AG04449 (cell line): Measurements from ENCODE around the gene PRPF18.
A peak's percentile ranks its signal among the peaks of the same experiment; 100 is the strongest.

Source experiments
- CTCF ChIA-PET: fragments of 350-600 bp; formaldehyde crosslinking; extraction: SDS; loops from one replicate; lab custom pipeline; 2021; ENCODE audit warnings: antibody characterized with exemption; lab: Yijun Ruan, JAX
- POLR2A ChIA-PET: fragments of 400-600, 350-600 bp; formaldehyde crosslinking; extraction: SDS; loops from one replicate; lab custom pipeline; 2020; ENCODE audit warnings: antibody characterized with exemption, inconsistent platforms; lab: Yijun Ruan, JAX
- DNase-seq: peaks from one replicate; pipeline ENCODE4 v3.0.0-alpha.2; 2010; ENCODE audit warnings: low read depth, low spot score
- H3K4me3 ChIP-seq: 2 replicates; pipeline ENCODE4 v1.5.1; 2011; ENCODE audit warnings: low read depth, mild to moderate bottlenecking, control low read depth, low read length
- TF ChIP-seq, protein P1 (sequence below): IDR thresholded peaks from one replicate; pipeline ENCODE4 v1.5.1; 2011; ENCODE audit warnings: mild to moderate bottlenecking, moderate library complexity, low read length, control low read depth, inconsistent platforms; ENCODE audit not compliant: insufficient read depth; ENCODE audit errors: missing control alignments

Gene PRPF18

DNA sequence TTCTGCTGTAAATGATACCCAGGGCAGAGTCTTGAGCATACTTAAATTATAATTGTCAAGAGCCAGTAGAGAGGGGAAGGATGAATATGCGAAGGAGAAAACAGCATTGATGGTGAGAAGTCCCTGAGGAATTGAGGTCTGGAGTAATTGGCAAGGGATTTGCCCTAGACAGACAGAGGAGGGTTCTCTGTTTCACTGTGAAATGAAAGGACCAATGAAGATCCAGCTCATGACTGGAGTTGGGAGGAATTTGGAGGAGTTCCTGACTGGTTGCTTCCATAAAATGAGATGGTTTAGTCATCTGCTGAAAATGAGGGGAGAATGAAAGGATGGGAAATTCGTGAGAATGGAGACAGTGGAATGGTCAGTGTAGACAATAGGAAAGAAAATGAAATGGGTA lies 6.8 kb downstream of the PRPF18 start:
- no peak overlapping the region for H3K4me3 ChIP-seq
- DNase-seq: peak; percentile 34
- ChIA-PET CTCF (interaction anchor here (1.1 to 2.2 kb wide), 2 partner anchors 20 to 222 kb away, joined by 4 to 8 read pairs; no protein-coding TSS in a partner anchor), POLR2A (no interaction called here)
- TF ChIP-seq, protein P1, sequence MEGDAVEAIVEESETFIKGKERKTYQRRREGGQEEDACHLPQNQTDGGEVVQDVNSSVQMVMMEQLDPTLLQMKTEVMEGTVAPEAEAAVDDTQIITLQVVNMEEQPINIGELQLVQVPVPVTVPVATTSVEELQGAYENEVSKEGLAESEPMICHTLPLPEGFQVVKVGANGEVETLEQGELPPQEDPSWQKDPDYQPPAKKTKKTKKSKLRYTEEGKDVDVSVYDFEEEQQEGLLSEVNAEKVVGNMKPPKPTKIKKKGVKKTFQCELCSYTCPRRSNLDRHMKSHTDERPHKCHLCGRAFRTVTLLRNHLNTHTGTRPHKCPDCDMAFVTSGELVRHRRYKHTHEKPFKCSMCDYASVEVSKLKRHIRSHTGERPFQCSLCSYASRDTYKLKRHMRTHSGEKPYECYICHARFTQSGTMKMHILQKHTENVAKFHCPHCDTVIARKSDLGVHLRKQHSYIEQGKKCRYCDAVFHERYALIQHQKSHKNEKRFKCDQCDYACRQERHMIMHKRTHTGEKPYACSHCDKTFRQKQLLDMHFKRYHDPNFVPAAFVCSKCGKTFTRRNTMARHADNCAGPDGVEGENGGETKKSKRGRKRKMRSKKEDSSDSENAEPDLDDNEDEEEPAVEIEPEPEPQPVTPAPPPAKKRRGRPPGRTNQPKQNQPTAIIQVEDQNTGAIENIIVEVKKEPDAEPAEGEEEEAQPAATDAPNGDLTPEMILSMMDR: no peak

DNA sequence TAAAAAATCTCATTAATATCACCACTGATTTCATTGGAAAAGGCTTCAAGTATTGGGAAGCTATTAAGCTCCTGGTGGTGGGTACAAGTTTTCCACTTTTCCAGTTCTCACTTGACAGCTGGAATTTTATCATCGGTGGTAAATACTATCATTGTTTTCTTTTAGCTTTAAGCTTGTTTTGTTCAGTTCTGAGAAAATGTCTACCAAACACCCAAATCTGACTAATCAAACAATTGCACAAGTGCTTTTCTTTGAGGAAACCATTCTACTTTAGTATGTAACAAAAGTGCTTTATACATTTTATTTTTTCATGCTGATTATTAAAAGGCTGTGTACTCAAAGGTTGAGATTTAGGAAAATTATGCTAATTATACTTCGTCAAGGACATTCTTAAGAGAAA lies 7.9 kb downstream of the PRPF18 start:
- TF ChIP-seq, protein P1: no peak
- ChIA-PET POLR2A (no interaction called here), CTCF (interaction anchor here (1.5 kb wide), 1 partner anchor 222 kb away, joined by 4 read pairs; no protein-coding TSS in a partner anchor)
- DNase-seq: no peak
- no peak overlapping the region for H3K4me3 ChIP-seq

DNA sequence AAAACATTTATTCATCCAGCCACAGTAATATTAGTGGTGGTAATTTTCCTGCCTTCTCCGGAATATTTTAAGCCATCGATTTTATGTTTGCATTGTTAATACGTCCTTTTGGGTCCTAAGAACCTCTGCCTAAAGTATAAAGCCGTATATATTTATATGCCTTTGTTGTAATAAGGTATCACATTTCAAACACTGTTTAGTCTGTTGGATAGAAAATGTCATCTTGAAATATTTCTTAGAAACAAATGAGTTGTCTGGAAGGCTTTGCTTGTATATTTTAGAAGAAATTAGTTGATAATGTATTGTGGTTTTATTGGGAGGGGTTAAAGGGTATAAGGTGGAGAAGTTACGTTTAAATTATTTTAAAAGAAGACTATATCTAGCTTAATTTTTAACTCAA lies 11.1 kb downstream of the PRPF18 start:
- no peak for DNase-seq
- H3K4me3 ChIP-seq: no peak overlapping the region
- ChIA-PET POLR2A (no interaction called here), CTCF (interaction anchor here (2.2 kb wide), 1 partner anchor 11 kb away, joined by 10 read pairs; the partner anchor contains the start of gene PRPF18)
- TF ChIP-seq, protein P1: no peak

DNA sequence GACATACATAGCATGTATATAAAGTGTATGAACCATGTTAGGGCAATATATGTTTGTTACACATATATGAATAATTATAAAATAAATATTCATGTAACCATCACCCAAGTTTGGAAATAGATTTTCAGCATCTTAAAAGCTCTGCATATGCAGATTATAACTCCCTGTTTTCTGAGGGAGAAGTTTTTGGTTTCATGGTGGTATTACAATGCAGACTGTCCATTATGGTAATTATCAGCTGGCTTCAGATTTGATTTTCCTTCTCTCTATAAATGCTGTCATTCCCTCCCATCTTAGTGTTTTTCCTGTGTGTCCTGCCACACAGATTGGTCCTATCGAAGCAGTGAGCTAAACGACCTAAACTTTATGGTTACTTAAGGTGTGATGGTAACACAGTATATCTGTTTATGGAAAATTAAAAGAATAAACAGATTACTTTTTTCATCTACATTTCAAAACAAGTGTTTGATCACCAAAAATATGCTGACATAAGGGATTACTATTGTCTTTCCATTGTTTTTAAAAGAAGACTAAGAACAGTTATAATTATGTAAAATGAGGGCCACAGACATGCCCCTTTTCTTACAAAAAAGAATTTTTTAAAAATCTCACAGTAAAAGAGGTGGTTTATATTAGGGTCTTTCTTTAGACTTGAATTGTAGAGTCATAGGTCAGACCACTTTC lies 17.7 kb downstream of the PRPF18 start:
- TF ChIP-seq, protein P1: no peak
- no peak for DNase-seq
- CTCF ChIA-PET: interaction anchor here (0.6 to 7.2 kb wide), 5 partner anchors 10 to 232 kb away, joined by 3 to 49 read pairs (median 4); partner anchors contain the start of gene PRPF18
- no peak overlapping the region for H3K4me3 ChIP-seq
- POLR2A ChIA-PET: no interaction called here

DNA sequence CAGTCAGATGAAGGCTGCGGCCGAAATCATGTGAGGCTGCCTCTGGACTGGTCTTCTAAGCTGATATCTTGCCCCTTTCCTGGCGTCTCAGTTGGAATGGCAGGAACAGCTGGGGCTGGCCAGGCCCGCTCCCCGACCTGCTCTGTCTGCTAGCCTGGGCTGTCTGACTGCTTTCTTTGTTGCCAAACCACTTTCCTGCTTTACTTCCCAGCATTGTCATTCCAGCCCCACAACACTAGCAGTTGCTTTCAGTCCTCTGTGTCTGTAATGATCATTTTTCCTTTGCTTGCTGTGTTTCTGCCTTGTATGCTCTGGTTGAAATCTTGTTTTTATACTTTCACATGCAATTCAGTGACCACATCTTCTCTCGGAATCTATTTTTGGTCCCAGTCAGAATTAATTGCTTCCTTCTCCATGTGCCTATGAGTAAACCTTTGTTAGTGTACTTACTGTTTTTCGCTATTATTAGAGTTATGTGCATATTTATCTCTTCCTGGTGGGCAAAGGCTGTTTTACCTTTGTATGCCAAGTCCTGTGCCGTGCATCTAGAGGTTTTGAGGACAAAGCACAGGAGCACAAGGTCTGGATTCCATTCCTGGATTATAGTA lies 21.6 kb downstream of the PRPF18 start:
- no peak overlapping the region for H3K4me3 ChIP-seq
- no peak for DNase-seq
- CTCF ChIA-PET: no interaction called here
- TF ChIP-seq, protein P1: no peak
- POLR2A ChIA-PET: no interaction called here
